Adrenal gland (tissue), 5 donors: ENCODE data around the gene CCNQ.

Source experiments
- CTCF ChIP-seq, 6 experiments: fragments of 450-650 bp in 4 of 6; fragments of 200-600 bp in 2 of 6; sonication (generic) in 1 of 6; IDR thresholded peaks; 1 replicate in 5 of 6; 2 replicates in 1 of 6; pipeline versions ENCODE4 v1.5.1 to v1.8.0; 2016 to 2021; ENCODE audit warnings: antibody characterized with exemption in 6 of 6, mild to moderate bottlenecking in 2 of 6, moderate library complexity in 1 of 6
- POLR2A ChIP-seq, 2 donors: fragments of 450-650 bp; IDR thresholded peaks; one replicate each; pipeline ENCODE4 v1.6.1; 2017; ENCODE audit warnings: antibody characterized with exemption in 2 of 2, mild to moderate bottlenecking in 2 of 2, moderate library complexity in 1 of 2
- donor health status: DM: no; HTN: no; CAD: no.

DNA sequence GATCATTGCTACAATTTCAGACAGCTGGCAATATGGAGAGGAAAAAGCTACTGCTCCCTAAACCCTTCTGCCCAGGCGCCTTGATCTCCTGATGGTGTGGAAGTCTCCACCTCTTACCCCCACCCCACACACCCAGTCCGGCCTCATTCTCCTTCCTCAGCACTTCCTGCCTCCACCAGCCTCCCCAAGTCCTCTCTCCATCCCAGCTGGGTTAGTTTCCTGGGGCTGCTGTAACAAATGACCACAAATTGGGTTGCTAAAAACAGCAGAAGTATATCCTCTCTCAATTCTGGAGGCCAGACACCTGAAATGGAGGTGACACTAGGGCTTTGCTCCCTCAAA is 1.1 kb upstream of the CCNQ start:
- TF ChIP-seq CTCF (IDR thresholded peaks at IDR 0.05) (no peak), POLR2A (IDR thresholded peaks at IDR 0.05) (no peak)
